HG02943 (cell line): ENCODE measurements around the gene OSGEPL1.
"Not testable (repeated sequence)": the region's sequence is repeated elsewhere in the genome, so short reads cannot be mapped to it uniquely, and the experiment has no call there.

Experiments
- ATAC-seq: cut with Tn5 transposase; IDR thresholded peaks from one replicate; pipeline ENCODE4 v1.9.1; 2021; ENCODE audit warnings: mild to moderate bottlenecking, low read depth, moderate library complexity; ENCODE audit not compliant: unreplicated experiment

Gene OSGEPL1

DNA sequence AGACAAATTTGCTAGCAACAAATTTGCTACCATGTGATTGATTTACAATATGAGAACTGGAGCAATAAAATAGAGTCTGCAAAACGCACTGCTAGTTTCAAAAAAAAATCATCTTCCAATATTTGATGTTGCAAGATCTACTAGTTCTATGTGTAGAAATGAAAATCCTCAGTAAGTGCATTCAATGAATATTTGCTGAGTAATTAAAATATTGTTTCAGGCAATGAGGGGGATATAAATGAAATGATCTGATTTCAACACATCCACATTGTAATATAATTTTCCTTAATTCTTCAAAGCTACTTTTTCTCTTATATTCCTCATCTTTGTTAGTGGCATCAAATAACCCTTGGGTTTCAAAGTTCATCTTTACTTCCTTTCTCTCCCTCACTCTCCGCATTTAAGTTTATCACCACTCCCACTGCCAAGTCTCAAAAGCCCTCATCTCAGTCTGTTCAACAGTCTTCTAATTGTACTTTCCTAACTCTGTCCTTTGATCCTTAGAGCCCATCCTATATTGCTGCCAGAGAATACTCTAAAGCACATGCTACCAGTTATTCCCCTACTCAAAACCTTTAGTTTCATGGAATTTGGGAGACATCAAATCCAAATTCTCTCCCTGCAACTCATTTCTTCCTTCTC, 6.2 kb downstream of the OSGEPL1 start:
- no peak for ATAC-seq

DNA sequence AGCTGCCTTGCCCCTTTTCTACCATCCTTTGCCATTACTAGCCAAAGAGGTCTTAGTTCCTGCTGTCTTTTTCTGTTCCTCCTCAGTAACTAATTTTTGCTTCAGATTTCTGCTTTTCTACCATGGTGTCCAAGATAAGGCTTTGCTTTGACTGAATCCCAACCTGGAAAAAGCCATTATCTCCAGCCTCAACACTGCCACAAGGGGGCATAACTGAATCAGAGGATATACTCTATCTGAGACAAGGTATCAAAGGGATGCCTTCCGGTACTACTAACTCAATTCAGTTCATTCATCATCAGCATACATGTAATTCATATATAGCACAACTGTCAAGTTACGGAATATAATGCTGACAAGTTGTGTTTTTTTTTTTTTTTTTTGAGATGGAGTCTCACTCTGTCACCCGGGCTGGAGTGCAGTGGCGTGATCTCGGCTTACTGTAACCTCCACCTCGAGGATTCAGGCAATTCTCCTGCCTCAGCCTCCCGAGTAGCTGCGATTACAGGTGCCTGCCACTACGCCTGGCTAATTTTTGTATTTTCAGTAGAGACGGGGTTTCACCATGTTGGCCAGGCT, 11.4 kb downstream of the OSGEPL1 start:
- ATAC-seq: no peak

DNA sequence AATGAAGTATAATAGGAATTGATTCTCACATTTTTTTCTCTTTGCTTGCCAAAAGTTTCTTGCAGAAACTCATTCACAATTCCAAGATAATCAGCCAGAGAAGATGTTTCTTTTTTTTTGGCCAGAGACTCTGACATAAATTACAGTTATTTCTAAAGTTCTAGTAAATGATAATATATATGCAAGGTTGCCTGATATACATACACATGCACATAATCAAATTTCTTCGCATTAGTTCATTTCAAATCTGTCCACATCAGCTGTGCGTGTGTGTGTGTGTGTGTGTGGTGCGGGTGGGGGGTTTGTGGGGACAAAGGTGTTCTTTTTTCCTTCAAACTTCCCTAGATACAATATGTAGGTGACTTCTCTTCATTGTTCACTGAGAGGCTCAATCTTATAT, 33.2 kb downstream of the OSGEPL1 start:
- ATAC-seq: no peak

DNA sequence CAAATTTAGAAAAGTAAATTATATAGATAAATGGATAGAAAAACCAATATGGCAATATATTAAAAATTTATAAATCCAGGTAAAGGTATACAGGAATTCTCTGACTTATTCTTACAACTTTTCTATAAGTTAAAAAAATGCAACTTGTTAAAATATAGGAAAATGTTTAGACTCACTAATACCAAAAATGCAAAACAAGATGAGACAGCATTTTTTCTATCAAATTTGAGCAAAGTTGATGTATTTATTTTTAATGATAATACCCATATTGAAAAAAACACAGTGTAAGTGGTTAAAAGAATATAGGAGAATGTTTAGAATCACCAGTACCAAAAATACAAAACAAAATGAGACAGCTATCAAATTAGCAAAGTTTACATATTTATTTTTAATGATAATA, 35.7 kb downstream of the OSGEPL1 start:
- ATAC-seq: no peak

DNA sequence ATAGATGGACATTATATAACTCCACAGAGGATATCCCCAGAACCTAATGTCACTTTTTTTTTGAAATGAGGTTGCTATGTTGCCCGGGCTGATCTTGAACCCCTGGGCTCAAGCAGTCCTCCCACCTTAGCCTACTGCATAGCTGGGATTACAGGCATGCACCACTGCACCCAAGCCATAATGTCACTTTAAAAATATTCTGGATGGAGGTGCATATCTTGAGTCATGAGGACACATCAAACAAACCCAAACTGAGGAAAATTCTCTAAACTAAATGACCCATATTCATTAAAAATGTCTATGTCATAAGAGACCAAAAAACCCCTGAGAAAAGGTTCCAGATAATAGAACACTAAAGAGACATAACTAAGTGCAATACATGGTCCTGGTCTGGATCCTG, 36.3 kb downstream of the OSGEPL1 start:
- no peak for ATAC-seq

DNA sequence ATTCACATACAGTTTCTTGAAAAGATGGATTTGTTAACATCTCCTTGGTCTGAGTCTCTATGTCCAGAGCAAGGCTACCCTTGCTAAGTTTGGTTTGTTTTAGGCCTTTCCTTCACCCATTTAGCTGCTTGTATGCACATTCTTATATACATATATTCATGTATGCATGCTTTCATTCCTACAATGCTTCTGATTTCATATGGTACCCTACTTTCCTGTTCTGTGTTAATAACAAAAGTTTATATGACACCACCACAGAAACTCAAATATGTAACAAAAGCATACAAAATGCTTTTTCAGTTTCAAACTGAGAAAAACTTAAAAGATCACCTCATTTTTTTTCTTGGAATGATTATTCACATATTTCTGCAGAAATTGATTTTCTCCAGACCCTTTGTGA, 39.4 kb downstream of the OSGEPL1 start:
- no peak for ATAC-seq

DNA sequence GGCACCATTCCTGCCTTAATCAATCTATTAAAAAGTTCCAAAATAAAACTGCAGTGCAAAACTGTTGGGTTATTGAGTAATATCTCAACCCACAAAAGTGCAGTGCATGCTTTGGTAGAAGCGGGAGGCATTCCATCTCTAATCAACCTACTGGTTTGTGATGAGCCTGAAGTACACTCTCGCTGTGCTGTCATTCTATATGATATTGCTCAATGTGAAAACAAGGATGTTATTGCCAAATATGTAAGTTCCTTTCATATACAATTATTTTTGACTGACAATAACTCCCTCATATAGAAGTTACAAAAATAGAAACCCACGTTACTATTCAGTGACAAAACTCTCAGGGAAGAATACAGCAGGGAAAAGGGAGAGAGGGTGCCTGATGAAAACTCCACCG, 43.0 kb downstream of the OSGEPL1 start:
- ATAC-seq: no peak

DNA sequence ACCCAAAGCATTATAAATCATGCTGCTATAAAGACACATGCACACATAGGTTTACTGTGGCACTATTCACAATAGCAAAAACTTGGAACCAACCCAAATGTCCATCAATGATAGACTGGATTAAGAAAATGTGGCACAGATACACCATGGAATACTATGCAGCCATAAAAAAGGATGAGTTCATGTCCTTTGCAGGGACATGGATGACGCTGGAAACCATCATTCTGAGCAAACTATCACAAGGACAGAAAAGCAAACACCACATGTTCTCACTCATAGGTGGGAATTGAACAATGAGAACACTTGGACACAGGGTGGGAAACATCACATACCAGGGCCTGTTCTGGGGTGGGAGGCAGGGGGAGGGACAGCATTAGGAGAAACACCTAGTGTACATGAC, 45.0 kb downstream of the OSGEPL1 start:
- ATAC-seq: not testable (repeated sequence)

DNA sequence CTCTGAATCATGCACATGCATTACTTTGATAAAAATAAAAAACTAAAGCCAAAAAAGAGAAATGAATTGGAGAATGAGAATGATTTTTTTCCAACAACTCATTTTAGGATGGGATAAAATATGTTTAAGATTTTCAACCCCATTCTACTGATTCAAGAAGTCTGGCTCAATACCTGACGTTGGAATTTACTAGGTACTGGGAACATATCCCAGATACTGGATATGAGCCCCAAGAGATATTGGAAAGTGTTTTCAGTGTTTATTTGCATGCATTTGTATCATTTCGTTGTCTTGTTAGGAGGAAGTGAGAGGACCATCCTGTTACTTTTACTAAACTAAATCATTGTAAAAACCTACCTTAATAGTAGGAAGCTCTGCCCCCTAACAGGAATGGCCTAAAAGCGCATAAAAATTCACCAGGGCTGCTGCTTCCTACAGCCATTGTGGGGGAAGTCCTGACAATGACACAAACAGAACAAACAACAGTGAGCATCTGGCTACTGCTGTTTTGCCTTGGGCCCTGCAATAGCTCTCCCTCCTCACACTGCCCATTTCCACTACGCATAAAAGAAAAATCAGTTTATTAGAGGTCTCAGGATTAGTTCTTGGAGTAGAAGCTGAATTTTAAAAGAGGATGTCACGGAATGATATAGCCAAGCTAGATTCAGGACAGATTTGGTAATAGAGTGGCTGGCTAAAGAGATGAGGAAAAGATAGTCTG, 52.9 kb downstream of the OSGEPL1 start:
- no peak for ATAC-seq

DNA sequence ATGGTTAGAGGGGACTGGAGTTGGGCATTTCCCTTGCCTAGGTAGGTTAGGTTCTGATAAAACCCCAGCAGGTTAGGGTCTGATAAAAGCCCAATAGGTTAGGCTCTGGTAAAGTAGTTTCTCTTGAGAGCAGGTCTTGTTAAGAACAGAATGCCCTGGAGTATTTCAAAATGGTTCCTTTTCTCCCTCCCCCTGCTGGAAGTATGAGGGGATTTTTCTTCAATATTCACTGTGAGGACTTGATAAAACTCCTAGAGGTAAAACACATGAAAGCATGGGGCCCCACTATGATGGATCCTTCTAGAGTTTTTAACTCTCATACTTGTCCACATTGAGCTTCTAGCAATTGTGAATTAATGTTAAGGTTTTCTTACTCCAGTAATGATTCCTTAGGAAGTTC, 60.5 kb downstream of the OSGEPL1 start:
- no peak for ATAC-seq

DNA sequence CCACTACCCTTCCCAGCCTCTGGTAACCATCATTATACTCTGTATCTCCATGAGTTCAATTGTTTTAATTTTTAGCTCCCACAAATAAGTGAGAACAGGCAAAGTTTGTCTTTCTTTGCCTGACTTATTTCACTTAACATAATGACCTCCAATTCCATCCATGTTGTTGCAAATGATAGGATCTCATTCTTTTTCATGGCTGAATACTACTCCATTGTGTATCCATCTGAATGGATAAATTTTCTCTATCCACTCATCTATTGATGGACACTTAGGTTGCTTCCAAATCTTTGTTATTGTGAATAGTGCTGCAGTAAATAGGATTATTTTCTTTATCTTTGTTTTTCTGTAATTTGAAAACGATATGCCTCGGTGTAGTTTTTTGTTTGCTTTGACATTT, 61.9 kb downstream of the OSGEPL1 start:
- ATAC-seq: no peak

DNA sequence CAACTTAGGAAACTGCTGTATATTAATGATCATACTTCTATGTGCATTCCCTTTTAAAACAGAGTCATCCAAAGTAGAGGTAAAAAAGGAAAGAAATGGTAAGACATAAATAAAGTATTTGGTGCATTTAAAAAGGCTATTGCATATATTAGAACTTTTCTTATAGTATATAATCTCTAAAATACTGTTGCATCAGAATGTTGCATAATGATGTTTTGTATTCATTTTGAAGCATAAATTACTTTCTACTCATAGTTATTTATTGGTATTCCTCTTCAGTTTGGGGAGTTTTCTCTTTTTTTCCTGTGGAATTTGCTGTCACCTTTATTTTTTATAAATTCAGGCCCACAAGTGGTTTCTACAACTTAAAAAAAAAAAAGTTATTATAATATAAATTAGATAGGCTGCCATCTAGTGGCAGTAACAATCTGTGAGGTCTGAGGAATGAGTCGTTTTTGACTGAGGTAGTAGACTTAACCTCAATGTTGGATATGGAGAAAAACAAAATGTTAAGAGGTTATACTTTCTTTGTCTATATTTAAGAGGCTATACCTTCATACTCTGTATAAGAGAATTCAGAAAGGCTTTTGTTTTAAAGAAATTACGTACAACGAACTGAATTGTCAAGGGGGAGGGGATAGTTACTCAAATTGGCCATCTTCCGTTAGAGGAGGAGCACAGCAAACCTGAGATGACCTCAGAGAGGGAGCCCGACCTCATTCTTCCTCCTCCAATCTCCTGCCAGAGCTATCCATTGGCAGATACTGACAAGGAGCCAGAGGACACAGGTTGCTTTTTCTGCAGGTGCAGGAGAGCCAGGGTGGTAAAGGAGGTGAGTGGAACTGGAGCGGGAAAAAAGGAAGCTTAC, 64.3 kb downstream of the OSGEPL1 start:
- no peak for ATAC-seq
